ENCODE measurements around the gene USP25.

The USP25 gene

GRCh38 chr21:15729674-15730483 lies at the start of gene USP25:
TSS of gene USP25 (plus strand) at chr21:15729982. CDS start at chr21:15730394, 412 bp downstream.
- DNase-seq (ENCODE audit: low read depth) = peak; percentile 85

- no peak for DNase-seq (ENCODE audit: low read depth)
Observed at GRCh38 chr21:15682186-15682895, 47.4 kb upstream of the USP25 start.

GRCh38 chr21:15682977-15683376 lies 46.8 kb upstream of the USP25 start:
- DNase-seq (ENCODE audit: low read depth) = no peak

DNA sequence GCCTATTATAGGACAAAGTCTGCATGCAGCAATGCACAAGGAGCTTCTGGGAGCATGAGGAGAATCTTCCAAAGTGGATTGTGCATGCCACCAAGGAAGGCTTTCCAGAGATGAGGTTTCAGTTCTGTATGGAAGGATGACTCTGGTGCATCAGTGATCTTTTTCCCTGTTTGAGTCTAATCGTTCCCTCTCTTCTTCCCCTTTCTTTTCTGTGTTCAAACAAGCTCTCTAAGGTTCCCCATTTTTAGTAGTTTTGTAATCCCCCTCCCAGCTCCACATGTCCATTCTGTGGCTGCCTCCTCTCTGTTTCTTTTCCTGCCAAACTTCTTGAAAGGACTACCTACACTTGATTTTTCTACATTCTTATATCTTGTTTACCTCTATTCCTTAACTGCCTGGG lies 43.3 kb upstream of the USP25 start:
- DNase-seq (ENCODE audit: low read depth) = no peak

- no peak for DNase-seq (ENCODE audit: low read depth)
Observed at GRCh38 chr21:15687208-15687607, 42.6 kb upstream of the USP25 start.

GRCh38 chr21:15688016-15688415 lies 41.8 kb upstream of the USP25 start:
- DNase-seq (ENCODE audit: low read depth) = no peak

DNA sequence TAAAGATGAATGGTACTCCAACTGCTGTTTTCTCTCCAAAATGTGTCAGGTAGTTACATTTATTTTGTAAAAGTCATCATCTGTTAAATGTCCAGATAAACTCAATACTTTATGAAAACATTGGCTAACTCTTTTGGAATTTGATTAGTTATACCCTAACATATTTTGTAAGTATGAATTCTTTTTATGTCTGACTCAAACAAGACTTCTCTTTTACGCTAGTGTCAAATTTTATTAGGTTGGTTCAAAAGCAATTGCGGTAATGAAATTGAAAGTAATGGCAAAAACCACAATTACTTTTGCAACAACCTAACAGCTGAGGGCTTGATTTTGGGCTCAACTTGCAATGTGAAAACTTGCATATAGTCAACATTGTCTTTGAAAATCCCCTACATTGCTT lies 41.0 kb upstream of the USP25 start:
- DNase-seq (ENCODE audit: low read depth) = no peak

- no peak for DNase-seq (ENCODE audit: low read depth)
Observed at GRCh38 chr21:15692711-15693110, 37.1 kb upstream of the USP25 start.

DNA sequence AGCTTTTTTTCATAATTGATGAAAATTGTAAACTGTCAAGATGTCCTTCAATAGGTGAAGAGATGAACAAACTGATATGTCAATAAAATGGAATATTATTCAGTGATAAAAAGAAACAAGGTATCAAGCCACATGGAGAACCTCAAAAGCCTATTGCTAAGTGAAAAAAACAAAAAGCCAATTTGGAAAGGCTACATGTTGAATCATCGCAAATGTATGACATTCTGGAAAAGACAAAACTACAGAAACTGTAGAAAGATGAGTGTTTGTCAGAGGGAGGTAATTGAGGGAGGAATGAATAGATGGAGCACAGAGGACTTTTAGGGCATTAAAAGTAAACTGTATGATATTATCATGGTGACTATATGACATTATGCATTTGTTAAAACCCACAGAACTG lies 34.5 kb upstream of the USP25 start:
- no peak for DNase-seq (ENCODE audit: low read depth)

GRCh38 chr21:15701830-15702229 lies 28.0 kb upstream of the USP25 start:
- DNase-seq (ENCODE audit: low read depth) = no peak

DNA sequence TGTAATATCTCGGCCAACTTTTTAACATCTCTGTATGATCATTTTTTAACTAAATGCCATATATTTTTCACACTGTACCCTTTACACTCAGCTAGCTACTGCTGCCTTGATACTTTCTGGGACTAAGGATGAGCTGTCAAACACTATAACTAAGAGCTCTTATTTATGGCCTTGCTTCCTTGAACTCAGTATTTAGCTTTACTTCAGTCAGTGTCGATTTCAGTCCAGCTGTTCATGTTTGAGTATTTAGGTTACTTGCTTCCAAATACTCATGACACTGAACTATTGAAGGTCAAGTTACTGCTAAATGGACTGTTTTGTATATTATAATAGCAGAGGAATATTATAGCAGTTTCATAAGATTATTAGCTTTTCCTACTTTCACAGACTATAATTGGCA lies 25.9 kb upstream of the USP25 start:
- DNase-seq (ENCODE audit: low read depth) = no peak

GRCh38 chr21:15706696-15707095 lies 23.1 kb upstream of the USP25 start:
- DNase-seq (ENCODE audit: low read depth) = no peak

DNA sequence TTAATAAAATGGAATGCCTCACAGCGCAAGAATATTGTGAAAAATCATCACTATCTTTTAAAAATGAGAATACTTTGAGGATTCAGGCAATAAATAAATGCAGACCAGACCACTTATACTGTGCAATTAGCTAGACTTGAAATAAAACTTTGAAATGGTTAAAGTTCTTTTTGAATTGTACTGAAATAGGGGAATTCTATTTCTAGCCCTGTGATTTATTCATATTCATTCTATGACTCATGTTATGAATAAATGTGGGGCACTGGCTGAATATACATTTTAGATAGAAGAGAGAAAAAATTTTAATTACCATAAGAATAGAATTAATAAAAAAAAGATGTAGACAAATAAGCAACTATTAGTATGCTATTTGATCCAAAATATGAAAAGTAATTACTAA lies 16.4 kb upstream of the USP25 start:
- no peak for DNase-seq (ENCODE audit: low read depth)

DNA sequence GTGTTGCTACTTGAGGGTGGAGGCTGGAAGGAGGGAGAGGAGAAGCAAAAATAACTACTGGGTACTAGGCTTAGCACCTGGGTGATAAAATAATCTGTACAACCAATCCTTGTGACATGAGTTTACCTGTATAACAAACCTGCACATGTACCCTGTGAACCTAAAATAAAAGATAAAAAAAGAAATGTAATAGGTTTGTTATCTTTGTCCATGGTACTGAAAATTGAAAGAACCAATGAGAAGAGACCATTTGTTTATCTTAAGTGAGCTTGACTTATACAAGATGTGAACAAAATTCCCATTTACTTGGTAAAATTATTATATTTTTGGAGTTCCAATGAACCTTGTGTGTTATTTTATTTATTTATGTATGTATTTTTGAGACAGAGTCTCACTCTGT lies 11.1 kb upstream of the USP25 start:
- DNase-seq (ENCODE audit: low read depth) = no peak

DNA sequence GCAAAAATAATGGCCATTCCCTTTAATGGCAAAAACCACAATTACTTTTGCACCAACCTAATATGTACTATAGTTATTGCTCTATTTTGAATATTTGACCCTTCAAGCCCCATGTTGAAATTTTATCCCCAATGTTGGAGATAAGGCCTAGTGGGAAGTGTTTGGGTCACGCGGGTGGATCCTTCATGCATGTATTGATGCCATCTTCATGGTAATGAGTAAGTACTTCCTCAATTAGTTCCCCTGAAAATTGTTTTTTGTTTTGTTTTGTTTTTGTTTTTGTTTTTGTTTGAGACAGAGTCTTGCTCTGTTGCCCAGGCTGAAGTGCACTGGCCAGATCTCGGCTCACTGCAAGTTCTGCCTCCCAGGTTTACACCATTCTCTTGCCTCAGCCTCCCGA lies 9.8 kb upstream of the USP25 start:
- DNase-seq (ENCODE audit: low read depth) = no peak

DNA sequence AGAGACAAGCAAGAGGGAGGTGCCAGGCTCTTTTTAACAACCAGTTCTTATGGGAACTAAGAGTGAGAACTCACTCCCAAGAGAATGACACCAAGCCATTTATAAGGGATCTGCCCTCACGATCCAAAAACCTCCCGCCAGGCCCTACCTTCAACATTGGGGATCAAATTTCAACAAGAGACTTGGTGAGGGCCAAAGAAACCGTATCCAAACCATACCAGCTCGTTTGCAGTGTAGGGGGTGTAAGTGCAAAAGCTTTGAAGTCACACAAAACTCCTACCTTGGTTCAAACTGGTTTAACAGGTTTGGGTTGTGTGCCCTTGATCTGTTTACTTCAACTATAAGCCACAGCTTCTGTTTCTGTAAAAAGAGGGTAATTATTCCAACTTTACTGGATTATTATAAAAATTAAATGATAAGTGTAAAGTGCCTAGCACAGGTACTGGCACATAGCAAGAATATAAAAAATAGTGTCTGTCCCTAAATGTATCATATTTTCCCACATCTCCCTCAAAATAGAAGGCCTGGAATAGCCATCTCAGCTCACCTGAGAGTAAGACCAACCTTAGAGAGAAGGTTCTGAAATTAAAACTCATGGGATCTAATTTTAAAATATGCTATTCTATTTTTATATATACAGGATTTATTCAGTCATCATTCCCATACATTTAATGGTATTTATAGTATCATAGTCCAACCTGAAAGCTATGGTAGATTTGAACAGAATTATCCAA lies 7.0 kb upstream of the USP25 start:
- no peak for DNase-seq (ENCODE audit: low read depth)

DNA sequence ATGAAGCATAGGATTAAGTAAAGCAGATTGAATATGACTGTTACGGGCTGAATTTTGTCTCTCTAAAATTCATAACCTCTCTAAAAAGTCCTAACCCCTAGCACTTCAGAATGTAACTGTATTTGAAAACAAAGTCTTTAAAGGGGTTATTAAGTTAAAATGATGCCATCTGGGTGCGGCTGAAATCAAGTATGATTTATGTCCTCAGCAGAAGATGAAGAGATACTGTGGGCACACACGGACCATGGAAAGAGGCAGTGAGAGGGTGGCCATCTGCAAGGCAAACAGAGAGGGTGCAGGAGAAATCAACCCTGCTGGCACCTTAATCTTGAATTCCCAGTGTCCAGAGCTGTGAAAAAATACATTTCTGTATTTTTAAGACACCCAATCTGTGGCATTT lies 3.8 kb upstream of the USP25 start:
- DNase-seq (ENCODE audit: low read depth) = no peak

- DNase-seq (ENCODE audit: low read depth) = no peak
Observed at GRCh38 chr21:15728046-15728445, 1.7 kb upstream of the USP25 start.

GRCh38 chr21:15729346-15729673 lies 472 bp upstream of the USP25 start:
- no peak for DNase-seq (ENCODE audit: low read depth)

GRCh38 chr21:15730484-15731242 lies 881 bp downstream of the USP25 start:
- DNase-seq (ENCODE audit: low read depth) = peak; percentile 19

- DNase-seq (ENCODE audit: low read depth) = no peak
Observed at GRCh38 chr21:15731243-15731613, 1.4 kb downstream of the USP25 start.

- no peak for DNase-seq (ENCODE audit: low read depth)
Observed at GRCh38 chr21:15732290-15732995, 2.7 kb downstream of the USP25 start.
